HepG2 (cell line): ENCODE measurements around the gene OBI1. TPM values are rescaled to one million over a fixed set of nuclear protein-coding genes. Genes with fewer than 3 reads are reported as not detected.

Experiments
- ATAC-seq: fragments of 200-7000 bp; cut with Tn5 transposase; 3 replicates; pipeline ENCODE4 v1.9.1; 2020; ENCODE audit warnings: mild to moderate bottlenecking, moderate library complexity
- BruUV-seq: library from RNA; stranded (reverse); fragments of 400-500 nt; replicated peaks from 2 replicates; lab custom pipeline; 2021; lab: Mats Ljungman, UMichigan
- CTCF ChIA-PET: fragments of 300-600 bp; formaldehyde crosslinking; extraction: SDS; loops from one replicate; lab custom pipeline; 2021; ENCODE audit warnings: low total read pairs, inconsistent platforms, low intra/inter-chr PET ratio; lab: Yijun Ruan, JAX
- POLR2A ChIA-PET: fragments of 350-600 bp; sonication (Branson Sonifier 250); formaldehyde crosslinking; loops from one replicate; lab custom pipeline; 2020; ENCODE audit warnings: antibody characterized with exemption, inconsistent platforms; lab: Yijun Ruan, JAX
- DNase-seq: peaks from one replicate; pipeline ENCODE4 v3.0.0-alpha.2; 2015; ENCODE audit warnings: low spot score
- FAIRE-seq: peaks from 3 replicates; lab custom pipeline; 2011; peaks lifted over from hg19 to GRCh38; lab: Jason Lieb, UNC
- H2AFZ ChIP-seq: one replicate; pipeline ENCODE4 v1.6.1; 2011; ENCODE audit warnings: low read length, inconsistent platforms
- H3K27ac ChIP-seq: fragments of 300-600 bp; 3 replicates; pipeline ENCODE4 v1.8.0; 2011; ENCODE audit warnings: mixed run types, mild to moderate bottlenecking, mixed read lengths, low read length, inconsistent platforms; ENCODE audit not compliant: insufficient read depth; ENCODE audit errors: extremely low read length
- H3K27me3 ChIP-seq, 2 experiments: fragments of 200-600 bp in 1 of 2; 2 replicates in 1 of 2; 3 replicates in 1 of 2; pipeline versions ENCODE4 v1.6.0 to v1.8.0; 2011; ENCODE audit warnings: low read length in 2 of 2, mild to moderate bottlenecking in 2 of 2, moderate library complexity in 2 of 2, inconsistent platforms in 1 of 2; ENCODE audit not compliant: insufficient read depth in 2 of 2, control insufficient read depth in 1 of 2
- H3K36me3 ChIP-seq, 2 experiments: fragments of 200-600 bp in 1 of 2; replicated peaks in 1 of 2; 2 replicates in 1 of 2; 3 replicates in 1 of 2; pipeline versions ENCODE4 v1.5.1 to v1.8.0; 2011; ENCODE audit warnings: low read length in 2 of 2, inconsistent platforms in 1 of 2; ENCODE audit not compliant: insufficient read depth in 2 of 2, control insufficient read depth in 1 of 2
- H3K4me1 ChIP-seq: 2 replicates; pipeline ENCODE4 v1.5.1; 2012; ENCODE audit warnings: low read length, inconsistent platforms; ENCODE audit not compliant: insufficient read depth
- H3K4me2 ChIP-seq: 2 replicates; pipeline ENCODE4 v1.6.0; 2011; ENCODE audit warnings: low read depth, low read length, inconsistent platforms
- H3K4me3 ChIP-seq, 3 experiments: fragments of 200-600 bp in 1 of 3; sonication (generic), shearing (Covaris generic) in 1 of 3; replicated peaks in 1 of 3; 2 replicates each; pipeline ENCODE4 v1.5.1; 2011 to 2016; ENCODE audit warnings: low read length in 3 of 3, inconsistent platforms in 2 of 3, low read depth in 2 of 3, mild to moderate bottlenecking in 2 of 3, control low read depth in 1 of 3, mixed read lengths in 1 of 3; ENCODE audit not compliant: insufficient read depth in 1 of 3
- H3K79me2 ChIP-seq: one replicate; pipeline ENCODE4 v1.6.1; 2011; ENCODE audit warnings: low read length, inconsistent platforms; ENCODE audit not compliant: insufficient read depth
- H3K9ac ChIP-seq: 2 replicates; pipeline ENCODE4 v1.6.0; 2011; ENCODE audit warnings: mild to moderate bottlenecking, low read depth, low read length, inconsistent platforms; ENCODE audit not compliant: insufficient read depth
- H3K9me3 ChIP-seq: 2 replicates; pipeline ENCODE4 v1.5.1; 2012; ENCODE audit warnings: mild to moderate bottlenecking, low read length
- H4K20me1 ChIP-seq: 2 replicates; pipeline ENCODE4 v1.6.0; 2011; ENCODE audit warnings: inconsistent platforms, mild to moderate bottlenecking, low read length, moderate library complexity; ENCODE audit not compliant: insufficient read depth
- DR1 ChIP-seq: sonication (generic); formaldehyde crosslinking; IDR thresholded peaks from 2 replicates; pipeline ENCODE4 v1.8.0; 2021; ENCODE audit warnings: mild to moderate bottlenecking, missing genetic modification reagents, inconsistent platforms
- ELF1 ChIP-seq: sonication (generic); formaldehyde crosslinking; IDR thresholded peaks from 2 replicates; pipeline ENCODE4 v1.4.0; 2020; ENCODE audit warnings: missing genetic modification reagents
- HDAC1 ChIP-seq: sonication (generic); formaldehyde crosslinking; IDR thresholded peaks from 2 replicates; pipeline ENCODE4 v1.5.1; 2020; ENCODE audit warnings: mild to moderate bottlenecking, missing genetic modification reagents
- HMGXB3 ChIP-seq: sonication (generic); formaldehyde crosslinking; IDR thresholded peaks from 2 replicates; pipeline ENCODE4 v1.4.0; 2020; ENCODE audit warnings: missing genetic modification reagents, borderline replicate concordance
- NCOR1 ChIP-seq: fragments of 200-600 bp; sonication (generic); IDR thresholded peaks from 2 replicates; pipeline ENCODE4 v1.7.0; 2017; ENCODE audit warnings: antibody characterized with exemption, low read length, borderline replicate concordance
- NFIB ChIP-seq: sonication (generic); formaldehyde crosslinking; IDR thresholded peaks from 2 replicates; pipeline ENCODE4 v1.9.0; 2021; ENCODE audit warnings: missing genetic modification reagents, mild to moderate bottlenecking, borderline replicate concordance
- PBX2 ChIP-seq: IDR thresholded peaks from 2 replicates; pipeline ENCODE4 v1.6.1; 2016; ENCODE audit warnings: control low read depth
- U2AF1 ChIP-seq: fragments of 200-400 bp; formaldehyde crosslinking; optimal IDR thresholded peaks from 2 replicates; pipeline ENCODE3; 2017; ENCODE audit warnings: mild to moderate bottlenecking, low read depth, low read length
- ZKSCAN5 ChIP-seq: sonication (generic); formaldehyde crosslinking; IDR thresholded peaks from 2 replicates; pipeline ENCODE4 v1.5.1; 2020; ENCODE audit warnings: mild to moderate bottlenecking, missing genetic modification reagents
- ZNF121 ChIP-seq: sonication (generic); formaldehyde crosslinking; IDR thresholded peaks from 2 replicates; pipeline ENCODE4 v1.5.0; 2020; ENCODE audit warnings: mild to moderate bottlenecking, missing genetic modification reagents
- ZNF7 ChIP-seq: IDR thresholded peaks from 2 replicates; pipeline ENCODE4 v1.6.1; 2016; ENCODE audit warnings: missing biosample characterization, missing genetic modification reagents
- WGBS: methylation state at CpG from one replicate; pipeline ENCODE4 v1.1.6; 2017; ENCODE audit warnings: low lambda C conversion rate; 5-methylcytosine and 5-hydroxymethylcytosine counted together
- in situ Hi-C: cut with HindIII; loops from 2 replicates; pipeline ENCODE4 v1.10.0; 2017; ENCODE audit warnings: low pct_unique_long_range_greater_than_20kb; ENCODE audit not compliant: extremely low pct_ligation_motif_present
- intact Hi-C: fragments of 100-400 bp; cut with micrococcal nuclease; formaldehyde crosslinking; loops from one replicate; pipeline ENCODE4 v1.10.0; 2022; ENCODE audit not compliant: unreplicated experiment
- polyA plus RNA-seq, 8 experiments: library from polyadenylated mRNA; depleted of rRNA in 3 of 8; stranded (reverse) in 7 of 8; unstranded in 1 of 8; fragments of >200 nt; fragmentation: Illumina TruSeq in 4 of 8; extraction: Trizol in 4 of 8; gene quantifications; 2 replicates each; pipeline versions ENCODE4 v1.2.1 to v1.2.3, GENCODE V29; 2011 to 2016; ENCODE audit warnings: low read depth in 4 of 8, missing spikeins in 1 of 8, mixed read lengths in 1 of 8; ENCODE audit not compliant: insufficient read depth in 1 of 8
- total RNA-seq, 5 experiments: library from RNA; depleted of rRNA; stranded (reverse); fragments of >200 nt; fragmentation: Illumina TruSeq; extraction: Trizol; gene quantifications; 2 replicates each; pipeline ENCODE4 v1.2.3, GENCODE V29; 2016; ENCODE audit warnings: low read depth in 1 of 5
- TF ChIP-seq, protein P1 (sequence below): sonication (generic); formaldehyde crosslinking; IDR thresholded peaks from 2 replicates; pipeline ENCODE4 v1.8.0; 2022; ENCODE audit warnings: missing genetic modification reagents, low read depth, mild to moderate bottlenecking, borderline replicate concordance

OBI1 gene
- total and polyA plus RNA-seq, 2 of the 13 experiments (the other 11 are each of a cell fraction or from before 2014, with no cell fraction given), result 7.8 to 23.5 TPM

GRCh38 chr13:78569029-78569428, 89.9 kb downstream of the OBI1 start:
- Histone ChIP-seq H3K4me3 (no peak overlapping the region), H2AFZ (no peak overlapping the region), H3K4me1 (no peaks in the 10 kb centered on the region), H3K27me3 (no peaks in the 10 kb centered on the region), H3K9me3 (no peaks in the 10 kb centered on the region), H3K36me3 (no peaks in the 10 kb centered on the region), H3K27ac (no peak overlapping the region), H3K4me2 (no peak overlapping the region), H3K9ac (no peak overlapping the region), H4K20me1 (no peaks in the 10 kb centered on the region), H3K79me2 (no peaks in the 10 kb centered on the region)
- intact Hi-C loops, result loop anchor here (10.0 kb wide), 1 partner anchor 406 kb away; no protein-coding TSS in a partner anchor
- in situ Hi-C loops, result no loop called here
- POLR2A ChIA-PET, result no interaction called here
- TF ChIP-seq HDAC1 (CRISPR knock-in tag) (no peak), PBX2 (no peak), ELF1 (CRISPR knock-in tag) (no peak), ZKSCAN5 (CRISPR knock-in tag) (no peak), ZNF121 (CRISPR knock-in tag) (no peak), DR1 (CRISPR knock-in tag) (no peak), NCOR1 (no peak), HMGXB3 (CRISPR knock-in tag) (no peak), ZNF7 (no peak), NFIB (CRISPR knock-in tag) (no peak), U2AF1 (no peak)
- TF ChIP-seq, protein P1, sequence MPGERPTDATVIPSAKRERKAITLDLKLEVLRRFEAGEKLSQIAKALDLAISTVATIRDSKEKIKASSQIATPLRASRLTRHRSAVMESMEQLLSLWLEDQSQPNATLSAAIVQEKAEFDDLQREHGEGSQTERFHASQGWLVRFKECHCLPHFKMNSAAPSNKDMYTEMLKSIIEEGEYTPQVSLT (CRISPR knock-in tag), result no peak
- DNase-seq (no peak), ATAC-seq (no peak), FAIRE-seq (no peak)
- no TSS peak for BruUV-seq
- WGBS, result 6% methylated on average over 1 of the region's 1 CpG
- CTCF ChIA-PET, result no interaction called here
